ENCODE data around the gene RGS8.

DNA sequence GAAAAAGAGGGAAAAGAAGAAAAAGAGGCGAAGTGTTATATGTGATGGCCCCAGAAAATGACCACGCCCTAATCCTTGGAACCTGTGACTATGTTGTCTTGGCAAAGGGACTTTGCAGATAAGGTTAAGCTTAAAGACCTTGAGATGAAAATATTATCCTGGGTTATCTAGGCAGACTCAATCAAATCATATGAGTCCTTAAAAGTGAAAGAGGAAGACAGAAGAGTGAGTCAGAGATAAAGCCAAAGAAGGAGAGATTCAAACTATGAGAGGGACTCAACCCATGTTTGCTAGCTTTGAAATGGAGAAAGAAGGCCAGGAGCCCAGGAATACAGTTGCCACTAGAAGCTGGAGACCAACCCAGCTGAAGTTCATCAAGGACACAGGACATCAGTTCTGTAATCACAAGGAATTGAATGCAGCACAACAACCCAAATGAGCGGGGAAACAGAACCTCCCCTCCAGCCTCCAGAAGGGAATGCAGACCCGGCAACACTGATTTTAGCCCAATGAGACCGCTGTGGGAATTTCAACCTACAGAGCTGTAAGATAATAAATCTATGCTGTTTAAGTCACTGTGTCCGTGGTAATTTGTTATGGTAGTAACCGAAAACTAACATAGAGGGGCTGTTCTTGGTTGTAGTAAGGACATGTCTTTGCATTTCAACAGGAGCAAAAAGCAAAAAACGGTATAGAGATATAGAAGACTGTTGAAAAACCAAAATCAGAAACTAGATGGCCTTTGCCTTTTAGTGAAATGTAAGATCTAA, 4.2 kb upstream of the RGS8 start:
- TF ChIP-seq, protein P1, sequence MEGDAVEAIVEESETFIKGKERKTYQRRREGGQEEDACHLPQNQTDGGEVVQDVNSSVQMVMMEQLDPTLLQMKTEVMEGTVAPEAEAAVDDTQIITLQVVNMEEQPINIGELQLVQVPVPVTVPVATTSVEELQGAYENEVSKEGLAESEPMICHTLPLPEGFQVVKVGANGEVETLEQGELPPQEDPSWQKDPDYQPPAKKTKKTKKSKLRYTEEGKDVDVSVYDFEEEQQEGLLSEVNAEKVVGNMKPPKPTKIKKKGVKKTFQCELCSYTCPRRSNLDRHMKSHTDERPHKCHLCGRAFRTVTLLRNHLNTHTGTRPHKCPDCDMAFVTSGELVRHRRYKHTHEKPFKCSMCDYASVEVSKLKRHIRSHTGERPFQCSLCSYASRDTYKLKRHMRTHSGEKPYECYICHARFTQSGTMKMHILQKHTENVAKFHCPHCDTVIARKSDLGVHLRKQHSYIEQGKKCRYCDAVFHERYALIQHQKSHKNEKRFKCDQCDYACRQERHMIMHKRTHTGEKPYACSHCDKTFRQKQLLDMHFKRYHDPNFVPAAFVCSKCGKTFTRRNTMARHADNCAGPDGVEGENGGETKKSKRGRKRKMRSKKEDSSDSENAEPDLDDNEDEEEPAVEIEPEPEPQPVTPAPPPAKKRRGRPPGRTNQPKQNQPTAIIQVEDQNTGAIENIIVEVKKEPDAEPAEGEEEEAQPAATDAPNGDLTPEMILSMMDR (IDR thresholded peaks at IDR 0.05) = no peak
- TF ChIP-seq EZH2 (IDR thresholded peaks at IDR 0.05; ENCODE audit: borderline replicate concordance, insufficient read depth, low read depth, low read length, poor library complexity, severe bottlenecking) = no peak
